ENCODE results near the gene SNX3.
A peak's percentile ranks its signal among the peaks of the same experiment; 100 is the strongest.

- TF ChIP-seq POLR2A (IDR thresholded peaks at IDR 0.05) (peak in 1 of 2 donors; percentile 23), CTCF (IDR thresholded peaks at IDR 0.05) (no peak)
These were observed 573 bp downstream of the SNX3 start for GRCh38 chr6:108260126-108260808.

All from adrenal gland (tissue), 5 donors.